T-helper 1 cell treated with Interleukin-12 subunit alpha and Interleukin-12 subunit beta and Interleukin-4 antibody, amounts not matched to agents 30 μg/mL and 1 μg/mL, for 36 hours (primary cell): ENCODE data around the gene INKA1.
"Not testable (repeated sequence)": the region's sequence is repeated elsewhere in the genome, so short reads cannot be mapped to it uniquely, and the experiment has no call there.

Experiments
- H3K27ac Mint-ChIP-seq: one replicate; pipeline ENCODE4 v1.8.0; 2021; ENCODE audit warnings: mild to moderate bottlenecking, mixed read lengths
- H3K27me3 Mint-ChIP-seq: one replicate; pipeline ENCODE4 v1.8.0; 2021; ENCODE audit warnings: low read depth, mixed read lengths
- H3K36me3 Mint-ChIP-seq: one replicate; pipeline ENCODE4 v1.8.0; 2021; ENCODE audit warnings: low read depth, mixed read lengths
- H3K4me1 Mint-ChIP-seq: one replicate; pipeline ENCODE4 v1.8.0; 2021; ENCODE audit warnings: low read depth, mixed read lengths
- H3K4me3 Mint-ChIP-seq: one replicate; pipeline ENCODE4 v1.8.0; 2021; ENCODE audit warnings: mild to moderate bottlenecking, moderate library complexity, mixed read lengths
- H3K9me3 Mint-ChIP-seq: one replicate; pipeline ENCODE4 v1.8.0; 2021; ENCODE audit warnings: mixed read lengths

Gene INKA1

GRCh38 chr3:49802719-49803464, at the start of gene INKA1:
INKA1 (plus strand) TSS chr3:49803261; CDS start chr3:49803393, 132 bp downstream.
- peak within 1 kb of the TSS; percentile 84 for H3K4me3 Mint-ChIP-seq
- H3K27me3 Mint-ChIP-seq = peaks cover 21% of the 10 kb centered on the region
- H3K4me1 Mint-ChIP-seq = peaks cover 15% of the 10 kb centered on the region
- H3K27ac Mint-ChIP-seq = peak within 1 kb of the TSS; percentile 80
- no peaks in the 10 kb centered on the region for H3K9me3 Mint-ChIP-seq
- H3K36me3 Mint-ChIP-seq = peaks cover 5% of the 10 kb centered on the region

GRCh38 chr3:49754536-49754935, 48.5 kb upstream of the INKA1 start:
- no peak overlapping the region for H3K4me3 Mint-ChIP-seq
- no peaks in the 10 kb centered on the region for H3K9me3 Mint-ChIP-seq
- peaks cover 6% of the 10 kb centered on the region for H3K4me1 Mint-ChIP-seq
- no peak overlapping the region for H3K27ac Mint-ChIP-seq
- H3K36me3 Mint-ChIP-seq = no peaks in the 10 kb centered on the region
- H3K27me3 Mint-ChIP-seq = no peaks in the 10 kb centered on the region

- no peaks in the 10 kb centered on the region for H3K27me3 Mint-ChIP-seq
- H3K4me3 Mint-ChIP-seq = no peak overlapping the region
- no peaks in the 10 kb centered on the region for H3K9me3 Mint-ChIP-seq
- H3K27ac Mint-ChIP-seq = no peak overlapping the region
- H3K36me3 Mint-ChIP-seq = no peaks in the 10 kb centered on the region
- peaks cover 6% of the 10 kb centered on the region for H3K4me1 Mint-ChIP-seq
Measured at GRCh38 chr3:49756036-49756435, 47.0 kb upstream of the INKA1 start.

- Mint-ChIP-seq H3K4me3 (no peak overlapping the region), H3K9me3 (no peaks in the 10 kb centered on the region), H3K27me3 (no peaks in the 10 kb centered on the region), H3K4me1 (peaks cover 6% of the 10 kb centered on the region), H3K36me3 (no peaks in the 10 kb centered on the region), H3K27ac (no peak overlapping the region)
Measured at GRCh38 chr3:49757197-49757596, 45.9 kb upstream of the INKA1 start.

GRCh38 chr3:49759226-49759625, 43.8 kb upstream of the INKA1 start:
- no peaks in the 10 kb centered on the region for H3K4me1 Mint-ChIP-seq
- H3K9me3 Mint-ChIP-seq = no peaks in the 10 kb centered on the region
- H3K4me3 Mint-ChIP-seq = no peak overlapping the region
- no peaks in the 10 kb centered on the region for H3K27me3 Mint-ChIP-seq
- H3K27ac Mint-ChIP-seq = no peak overlapping the region
- H3K36me3 Mint-ChIP-seq = peaks cover 2% of the 10 kb centered on the region

- Mint-ChIP-seq H3K9me3 (no peaks in the 10 kb centered on the region), H3K36me3 (peaks cover 7% of the 10 kb centered on the region), H3K4me1 (no peaks in the 10 kb centered on the region), H3K27me3 (no peaks in the 10 kb centered on the region), H3K27ac (no peak overlapping the region), H3K4me3 (no peak overlapping the region)
Measured at GRCh38 chr3:49761661-49762060, 41.4 kb upstream of the INKA1 start.

GRCh38 chr3:49763981-49764380, 39.1 kb upstream of the INKA1 start:
- Mint-ChIP-seq H3K9me3 (no peaks in the 10 kb centered on the region), H3K27me3 (no peaks in the 10 kb centered on the region), H3K36me3 (peaks cover 7% of the 10 kb centered on the region), H3K4me1 (no peaks in the 10 kb centered on the region), H3K4me3 (no peak overlapping the region), H3K27ac (no peak overlapping the region)

- H3K9me3 Mint-ChIP-seq = no peaks in the 10 kb centered on the region
- H3K4me3 Mint-ChIP-seq = no peak overlapping the region
- H3K27ac Mint-ChIP-seq = no peak overlapping the region
- peaks cover 5% of the 10 kb centered on the region for H3K4me1 Mint-ChIP-seq
- H3K36me3 Mint-ChIP-seq = peaks cover 12% of the 10 kb centered on the region
- H3K27me3 Mint-ChIP-seq = no peaks in the 10 kb centered on the region
Measured at GRCh38 chr3:49769286-49769915, 33.7 kb upstream of the INKA1 start.

GRCh38 chr3:49769926-49770325, 33.1 kb upstream of the INKA1 start:
- H3K4me1 Mint-ChIP-seq = peaks cover 5% of the 10 kb centered on the region
- peaks cover 7% of the 10 kb centered on the region for H3K36me3 Mint-ChIP-seq
- H3K27me3 Mint-ChIP-seq = no peaks in the 10 kb centered on the region
- H3K27ac Mint-ChIP-seq = no peak overlapping the region
- H3K4me3 Mint-ChIP-seq = no peak overlapping the region
- H3K9me3 Mint-ChIP-seq = no peaks in the 10 kb centered on the region

GRCh38 chr3:49771340-49771938, 31.6 kb upstream of the INKA1 start:
- Mint-ChIP-seq H3K27me3 (no peaks in the 10 kb centered on the region), H3K27ac (no peak overlapping the region)

GRCh38 chr3:49772703-49773102, 30.4 kb upstream of the INKA1 start:
- H3K27ac Mint-ChIP-seq = no peak overlapping the region
- no peak overlapping the region for H3K4me3 Mint-ChIP-seq
- no peaks in the 10 kb centered on the region for H3K27me3 Mint-ChIP-seq
- H3K36me3 Mint-ChIP-seq = peaks cover 8% of the 10 kb centered on the region
- H3K9me3 Mint-ChIP-seq = no peaks in the 10 kb centered on the region
- H3K4me1 Mint-ChIP-seq = peaks cover 5% of the 10 kb centered on the region

More at GRCh38 chr3:49771340-49771938, 31.6 kb upstream of the INKA1 start:
- H3K36me3 Mint-ChIP-seq = peaks cover 7% of the 10 kb centered on the region
- H3K4me1 Mint-ChIP-seq = peaks cover 5% of the 10 kb centered on the region
- no peak overlapping the region for H3K4me3 Mint-ChIP-seq
- H3K9me3 Mint-ChIP-seq = no peaks in the 10 kb centered on the region

GRCh38 chr3:49775538-49775937, 27.5 kb upstream of the INKA1 start:
- H3K36me3 Mint-ChIP-seq = peaks cover 11% of the 10 kb centered on the region
- H3K4me1 Mint-ChIP-seq = peaks cover 9% of the 10 kb centered on the region
- H3K4me3 Mint-ChIP-seq = no peak overlapping the region
- no peak overlapping the region for H3K27ac Mint-ChIP-seq
- H3K27me3 Mint-ChIP-seq = no peaks in the 10 kb centered on the region
- H3K9me3 Mint-ChIP-seq = no peaks in the 10 kb centered on the region

- H3K27me3 Mint-ChIP-seq, H3K4me3 Mint-ChIP-seq, H3K9me3 Mint-ChIP-seq, H3K27ac Mint-ChIP-seq: not testable (repeated sequence)
- peaks cover 11% of the 10 kb centered on the region for H3K4me1 Mint-ChIP-seq
- peaks cover 11% of the 10 kb centered on the region for H3K36me3 Mint-ChIP-seq
Measured at GRCh38 chr3:49776101-49776500, 27.0 kb upstream of the INKA1 start.

- peaks cover 10% of the 10 kb centered on the region for H3K4me1 Mint-ChIP-seq
- peaks cover 18% of the 10 kb centered on the region for H3K36me3 Mint-ChIP-seq
- no peaks in the 10 kb centered on the region for H3K9me3 Mint-ChIP-seq
- H3K27ac Mint-ChIP-seq = no peak overlapping the region
- no peak overlapping the region for H3K4me3 Mint-ChIP-seq
- H3K27me3 Mint-ChIP-seq = no peaks in the 10 kb centered on the region
Measured at GRCh38 chr3:49779358-49780079, 23.5 kb upstream of the INKA1 start.
